ENCODE data around the gene SNTB2.
"Not testable (repeated sequence)": the region's sequence is repeated elsewhere in the genome, so short reads cannot be mapped to it uniquely, and the experiment has no call there.

SNTB2 gene

GRCh38 chr16:69276148-69277115, 89.5 kb downstream of the SNTB2 start:
- peak; percentile 83 for DNase-seq (ENCODE audit: extremely low read depth, low read depth)
- H3K4me3 ChIP-seq (replicated peaks; ENCODE audit: low read depth, low read length): no peak overlapping the region
- no peak for TF ChIP-seq CTCF (IDR thresholded peaks at IDR 0.05; ENCODE audit: low read depth, low read length, missing control alignments)

- TF ChIP-seq CTCF (IDR thresholded peaks at IDR 0.05; ENCODE audit: low read depth, low read length, missing control alignments): no peak
- H3K4me3 ChIP-seq (replicated peaks; ENCODE audit: low read depth, low read length): no peak overlapping the region
- no peak for DNase-seq (ENCODE audit: extremely low read depth, low read depth)
Measured at GRCh38 chr16:69277413-69277812, 90.4 kb downstream of the SNTB2 start.

- no peak overlapping the region for H3K4me3 ChIP-seq (replicated peaks; ENCODE audit: low read depth, low read length)
- DNase-seq (ENCODE audit: extremely low read depth, low read depth): no peak
- TF ChIP-seq CTCF (IDR thresholded peaks at IDR 0.05; ENCODE audit: low read depth, low read length, missing control alignments): no peak
Measured at GRCh38 chr16:69283851-69284250, 96.9 kb downstream of the SNTB2 start.

GRCh38 chr16:69285240-69285639, 98.3 kb downstream of the SNTB2 start:
- no peak for TF ChIP-seq CTCF (IDR thresholded peaks at IDR 0.05; ENCODE audit: low read depth, low read length, missing control alignments)
- no peak for DNase-seq (ENCODE audit: extremely low read depth, low read depth)
- H3K4me3 ChIP-seq (replicated peaks; ENCODE audit: low read depth, low read length): no peak overlapping the region

- TF ChIP-seq CTCF (IDR thresholded peaks at IDR 0.05; ENCODE audit: low read depth, low read length, missing control alignments): peak; percentile 36
- no peak overlapping the region for H3K4me3 ChIP-seq (replicated peaks; ENCODE audit: low read depth, low read length)
- DNase-seq (ENCODE audit: extremely low read depth, low read depth): peak; percentile 58
Measured at GRCh38 chr16:69286941-69287713, 100.2 kb downstream of the SNTB2 start.

GRCh38 chr16:69291657-69292056, 104.7 kb downstream of the SNTB2 start:
- not testable (repeated sequence) for DNase-seq (ENCODE audit: extremely low read depth, low read depth); H3K4me3 ChIP-seq (replicated peaks; ENCODE audit: low read depth, low read length)

GRCh38 chr16:69293401-69293800, 106.4 kb downstream of the SNTB2 start:
- no peak for DNase-seq (ENCODE audit: extremely low read depth, low read depth)
- no peak for TF ChIP-seq CTCF (IDR thresholded peaks at IDR 0.05; ENCODE audit: low read depth, low read length, missing control alignments)
- H3K4me3 ChIP-seq (replicated peaks; ENCODE audit: low read depth, low read length): no peak overlapping the region

Data from HFF-Myc (cell line).